ENCODE data around the gene GABBR2. TPM values are rescaled to one million over a fixed set of nuclear protein-coding genes. Genes with fewer than 3 reads are reported as not detected.

GABBR2 gene
- polyA plus RNA-seq, 1 of the 3 experiments (the other 2 are of a cell fraction) = not detected

DNA sequence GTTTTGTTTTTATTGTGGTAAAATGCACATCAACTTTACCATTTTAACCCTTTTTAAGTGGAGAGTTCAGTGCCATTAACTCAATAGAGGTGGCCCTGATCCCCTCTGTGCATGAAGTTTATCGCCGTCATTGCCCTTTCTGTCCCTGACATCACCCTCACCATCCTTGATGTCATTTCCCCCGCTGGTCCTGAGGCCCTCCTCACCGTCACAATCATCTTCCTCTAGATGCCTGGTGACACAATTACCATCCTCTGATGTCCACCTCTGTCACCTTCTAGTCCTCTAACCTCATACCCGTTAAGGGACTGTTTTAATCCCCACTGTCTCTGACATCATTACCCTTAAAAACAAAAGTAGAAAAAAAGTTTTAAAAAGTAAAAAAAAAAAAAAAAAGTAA is 340.8 kb downstream of the GABBR2 start:
- H3K27me3 ChIP-seq (ENCODE audit: insufficient read depth) = no peaks in the 10 kb centered on the region
- WGBS (ENCODE audit: low lambda C conversion rate) = 52% methylated on average over 5 of the region's 5 CpGs

More for the DNA sequence above, 340.8 kb downstream of the GABBR2 start:
- no peaks in the 10 kb centered on the region for H3K36me3 ChIP-seq (replicated peaks in 1 of 2; ENCODE audit: control insufficient read depth in 1 of 2, insufficient read depth in 2 of 2, low read length in 1 of 2)
- H3K4me2 ChIP-seq = no peak overlapping the region
- no peaks in the 10 kb centered on the region for H3K79me2 ChIP-seq (ENCODE audit: insufficient read depth)
- POLR2A ChIA-PET = no interaction called here
- no peak for TF ChIP-seq EP300 (IDR thresholded peaks at IDR 0.05; ENCODE audit: borderline replicate concordance in 1 of 2, low read depth in 1 of 2, low read length in 1 of 2)
- TF ChIP-seq RAD21 (IDR thresholded peaks at IDR 0.05; ENCODE audit: low read length) = no peak
- TF ChIP-seq SIN3A (IDR thresholded peaks at IDR 0.05; ENCODE audit: borderline replicate concordance, low read depth, low read length) = no peak
- TF ChIP-seq, protein P1, sequence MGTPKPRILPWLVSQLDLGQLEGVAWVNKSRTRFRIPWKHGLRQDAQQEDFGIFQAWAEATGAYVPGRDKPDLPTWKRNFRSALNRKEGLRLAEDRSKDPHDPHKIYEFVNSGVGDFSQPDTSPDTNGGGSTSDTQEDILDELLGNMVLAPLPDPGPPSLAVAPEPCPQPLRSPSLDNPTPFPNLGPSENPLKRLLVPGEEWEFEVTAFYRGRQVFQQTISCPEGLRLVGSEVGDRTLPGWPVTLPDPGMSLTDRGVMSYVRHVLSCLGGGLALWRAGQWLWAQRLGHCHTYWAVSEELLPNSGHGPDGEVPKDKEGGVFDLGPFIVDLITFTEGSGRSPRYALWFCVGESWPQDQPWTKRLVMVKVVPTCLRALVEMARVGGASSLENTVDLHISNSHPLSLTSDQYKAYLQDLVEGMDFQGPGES (IDR thresholded peaks at IDR 0.05; ENCODE audit: low read depth, low read length) = no peak
- TF ChIP-seq YY1 (IDR thresholded peaks at IDR 0.05; ENCODE audit: low read depth) = no peak
- TF ChIP-seq CHD2 (IDR thresholded peaks at IDR 0.05; ENCODE audit: low read length, partially characterized antibody) = no peak
- TF ChIP-seq, protein P2, sequence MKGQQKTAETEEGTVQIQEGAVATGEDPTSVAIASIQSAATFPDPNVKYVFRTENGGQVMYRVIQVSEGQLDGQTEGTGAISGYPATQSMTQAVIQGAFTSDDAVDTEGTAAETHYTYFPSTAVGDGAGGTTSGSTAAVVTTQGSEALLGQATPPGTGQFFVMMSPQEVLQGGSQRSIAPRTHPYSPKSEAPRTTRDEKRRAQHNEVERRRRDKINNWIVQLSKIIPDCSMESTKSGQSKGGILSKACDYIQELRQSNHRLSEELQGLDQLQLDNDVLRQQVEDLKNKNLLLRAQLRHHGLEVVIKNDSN (IDR thresholded peaks at IDR 0.05; ENCODE audit: borderline replicate concordance, low read depth) = no peak
- TF ChIP-seq, protein P3, sequence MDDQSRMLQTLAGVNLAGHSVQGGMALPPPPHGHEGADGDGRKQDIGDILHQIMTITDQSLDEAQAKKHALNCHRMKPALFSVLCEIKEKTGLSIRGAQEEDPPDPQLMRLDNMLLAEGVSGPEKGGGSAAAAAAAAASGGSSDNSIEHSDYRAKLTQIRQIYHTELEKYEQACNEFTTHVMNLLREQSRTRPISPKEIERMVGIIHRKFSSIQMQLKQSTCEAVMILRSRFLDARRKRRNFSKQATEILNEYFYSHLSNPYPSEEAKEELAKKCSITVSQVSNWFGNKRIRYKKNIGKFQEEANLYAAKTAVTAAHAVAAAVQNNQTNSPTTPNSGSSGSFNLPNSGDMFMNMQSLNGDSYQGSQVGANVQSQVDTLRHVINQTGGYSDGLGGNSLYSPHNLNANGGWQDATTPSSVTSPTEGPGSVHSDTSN (IDR thresholded peaks at IDR 0.05) = no peak
- no peak for TF ChIP-seq FOSL2 (IDR thresholded peaks at IDR 0.05; ENCODE audit: borderline replicate concordance, low read depth)
- TF ChIP-seq TCF12 (IDR thresholded peaks at IDR 0.05) = no peak
- TF ChIP-seq EZH2phosphoT487 (IDR thresholded peaks at IDR 0.05; ENCODE audit: borderline replicate concordance, low read depth) = no peak
- TF ChIP-seq TEAD4 (IDR thresholded peaks at IDR 0.05; ENCODE audit: borderline replicate concordance, insufficient read depth) = no peak
- no peak for TF ChIP-seq ELF1 (IDR thresholded peaks at IDR 0.05)
- no peak for TF ChIP-seq RCOR1 (IDR thresholded peaks at IDR 0.05; ENCODE audit: low read length)
- TF ChIP-seq, protein P4, sequence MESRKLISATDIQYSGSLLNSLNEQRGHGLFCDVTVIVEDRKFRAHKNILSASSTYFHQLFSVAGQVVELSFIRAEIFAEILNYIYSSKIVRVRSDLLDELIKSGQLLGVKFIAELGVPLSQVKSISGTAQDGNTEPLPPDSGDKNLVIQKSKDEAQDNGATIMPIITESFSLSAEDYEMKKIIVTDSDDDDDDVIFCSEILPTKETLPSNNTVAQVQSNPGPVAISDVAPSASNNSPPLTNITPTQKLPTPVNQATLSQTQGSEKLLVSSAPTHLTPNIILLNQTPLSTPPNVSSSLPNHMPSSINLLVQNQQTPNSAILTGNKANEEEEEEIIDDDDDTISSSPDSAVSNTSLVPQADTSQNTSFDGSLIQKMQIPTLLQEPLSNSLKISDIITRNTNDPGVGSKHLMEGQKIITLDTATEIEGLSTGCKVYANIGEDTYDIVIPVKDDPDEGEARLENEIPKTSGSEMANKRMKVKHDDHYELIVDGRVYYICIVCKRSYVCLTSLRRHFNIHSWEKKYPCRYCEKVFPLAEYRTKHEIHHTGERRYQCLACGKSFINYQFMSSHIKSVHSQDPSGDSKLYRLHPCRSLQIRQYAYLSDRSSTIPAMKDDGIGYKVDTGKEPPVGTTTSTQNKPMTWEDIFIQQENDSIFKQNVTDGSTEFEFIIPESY (IDR thresholded peaks at IDR 0.05; ENCODE audit: borderline replicate concordance, low read depth) = no peak
- no peak for TF ChIP-seq POLR2AphosphoS5 (IDR thresholded peaks at IDR 0.05; ENCODE audit: low read depth, low read length)
- no peak for TF ChIP-seq RXRA (IDR thresholded peaks at IDR 0.05; ENCODE audit: borderline replicate concordance, low read depth)
- TF ChIP-seq GATA2 (CRISPR knock-in tag; IDR thresholded peaks at IDR 0.05) = no peak
- no peak for TF ChIP-seq SMC3 (IDR thresholded peaks at IDR 0.05; ENCODE audit: low read depth, low read length)
- no peak for DNase-seq
- no peak overlapping the region for H2AFZ ChIP-seq (ENCODE audit: low read depth)
- H3F3A ChIP-seq (replicated peaks; ENCODE audit: insufficient read depth) = no peaks in the 10 kb centered on the region
- H3K9ac ChIP-seq = no peak overlapping the region
- H3K4me3 ChIP-seq (ENCODE audit: low read depth in 2 of 2, low read length in 1 of 2) = no peak overlapping the region
- no peaks in the 10 kb centered on the region for H3K9me3 ChIP-seq
- H3K9me2 ChIP-seq = no peaks in the 10 kb centered on the region
- CTCF ChIA-PET = no interaction called here
- no peaks in the 10 kb centered on the region for H4K20me1 ChIP-seq (ENCODE audit: insufficient read depth)
- no peaks in the 10 kb centered on the region for H3K4me1 ChIP-seq (ENCODE audit: control insufficient read depth in 1 of 2, insufficient read depth in 2 of 2, low read depth in 1 of 2, low read length in 1 of 2)
- no peak overlapping the region for H3K27ac ChIP-seq (ENCODE audit: low read depth in 2 of 2, low read length in 1 of 2)
